Transverse colon (tissue), 4 donors: ENCODE results near the gene ARHGAP10. TPM values are rescaled to one million over a fixed set of nuclear protein-coding genes. Genes with fewer than 3 reads are reported as not detected.
A peak's percentile ranks its signal among the peaks of the same experiment; 100 is the strongest.

Experiments
- DNase-seq: peaks from one replicate; pipeline ENCODE4 v3.0.0-alpha.2; 2019
- H3K27ac ChIP-seq, 4 donors: fragments of 200-600 bp; sonication (generic); 2 replicates each; pipeline ENCODE4 v1.5.1; 2016 to 2018; ENCODE audit warnings: inconsistent platforms in 4 of 4
- H3K27me3 ChIP-seq: fragments of 200-600 bp; sonication (generic); 2 replicates; pipeline ENCODE4 v1.5.1; 2017; ENCODE audit warnings: inconsistent platforms
- H3K36me3 ChIP-seq, 4 donors: fragments of 200-600 bp; sonication (generic); 2 replicates each; pipeline ENCODE4 v1.5.1; 2017 to 2019; ENCODE audit warnings: inconsistent platforms in 4 of 4
- H3K4me1 ChIP-seq, 4 donors: fragments of 200-600 bp; sonication (generic); 2 replicates each; pipeline ENCODE4 v1.5.1; 2017 to 2020; ENCODE audit warnings: inconsistent platforms in 4 of 4
- H3K4me3 ChIP-seq, 4 donors: fragments of 200-600 bp; sonication (generic); 1 replicate in 1 of 4; 2 replicates in 3 of 4; pipeline versions ENCODE4 v1.5.1 to v1.6.1; 2017 to 2019; ENCODE audit warnings: inconsistent platforms in 4 of 4
- H3K9me3 ChIP-seq, 2 donors: fragments of 200-600 bp; sonication (generic); 2 replicates each; pipeline ENCODE4 v1.5.1; 2017 to 2019; ENCODE audit warnings: inconsistent platforms in 2 of 2
- CTCF ChIP-seq, 5 experiments: fragments of 200-600 bp in 3 of 5; fragments of 450-650 bp in 2 of 5; sonication (generic) in 3 of 5; IDR thresholded peaks; 1 replicate in 2 of 5; 2 replicates in 3 of 5; pipeline ENCODE4 v1.5.1; 2016 to 2017; ENCODE audit warnings: antibody characterized with exemption in 5 of 5, inconsistent platforms in 3 of 5, mild to moderate bottlenecking in 2 of 5, moderate library complexity in 1 of 5
- EP300 ChIP-seq: sonication (generic); formaldehyde crosslinking; IDR thresholded peaks from one replicate; pipeline ENCODE4 v1.6.1; 2017; ENCODE audit warnings: antibody characterized with exemption, low read depth
- POLR2A ChIP-seq: fragments of 450-650 bp; IDR thresholded peaks from one replicate; pipeline ENCODE4 v1.6.1; 2016; ENCODE audit warnings: antibody characterized with exemption, mild to moderate bottlenecking, moderate library complexity
- POLR2AphosphoS5 ChIP-seq, 3 donors: sonication (generic); formaldehyde crosslinking; IDR thresholded peaks; one replicate each; pipeline ENCODE4 v1.6.1; 2016; ENCODE audit warnings: antibody characterized with exemption in 3 of 3
- WGBS, 2 donors: methylation state at CpG; one replicate each; pipeline ENCODE4 v1.1.5; 2018; ENCODE audit warnings: low coverage in 1 of 2; 5-methylcytosine and 5-hydroxymethylcytosine counted together
- in situ Hi-C, 4 donors: fragments of 200-750 bp; cut with MboI; loops; one replicate each; pipeline versions ENCODE4 v1.15.0 to v1.15.1; 2017; ENCODE audit warnings: low sequenced_read_pairs in 3 of 4, low pct_ligation_motif_present in 1 of 4, low pct_unique_long_range_greater_than_20kb in 1 of 4
- intact Hi-C: fragments of 100-400 bp; cut with DNase I; formaldehyde crosslinking; loops from one replicate; pipeline ENCODE4 v1.15.1; 2023; ENCODE audit warnings: low total_unique reads
- total RNA-seq, 4 donors: library from RNA; depleted of rRNA; stranded (reverse); fragments of >200 nt; gene quantifications; one replicate each; pipeline ENCODE4 v1.1.0, GENCODE V29; 2016

The ARHGAP10 gene
- total RNA-seq, 4 donors from 2014 or later: 14.7 to 27.3 (median 22.9) TPM

DNA sequence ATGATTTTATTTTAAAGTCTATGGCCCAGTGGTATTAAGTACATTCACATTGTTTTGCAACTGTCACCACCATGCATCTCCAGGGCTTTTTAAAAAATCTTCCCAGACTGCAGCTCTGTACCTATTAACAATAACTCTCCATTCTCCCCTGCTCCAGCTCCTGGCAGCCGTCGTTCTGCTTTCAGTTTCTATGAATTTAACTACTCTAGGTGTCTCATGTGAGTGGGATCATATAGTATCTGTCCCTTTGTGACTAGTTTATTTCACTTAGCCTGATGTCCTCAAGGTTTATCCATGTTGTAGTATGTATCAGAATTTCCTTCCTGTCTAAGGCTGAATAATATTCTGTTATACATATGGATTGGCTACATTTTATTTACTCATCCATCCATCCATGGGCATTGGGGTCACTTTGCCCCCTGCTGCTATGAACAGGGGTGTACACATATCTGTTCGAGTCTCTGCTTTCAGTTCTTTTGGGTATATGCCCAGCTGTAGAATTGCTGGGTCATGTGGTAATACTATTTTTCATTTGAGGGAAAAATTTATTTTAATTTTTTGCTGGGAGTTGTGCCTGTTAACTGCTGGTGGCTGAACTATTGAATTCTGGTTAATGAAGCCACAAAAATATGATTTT is 131.3 kb downstream of the ARHGAP10 start:
- no peaks in the 10 kb centered on the region for H3K27me3 ChIP-seq
- DNase-seq: no peak
- in situ Hi-C loops (no loop called here), intact Hi-C loops (loop anchor here (10.0 kb wide), 2 partner anchors 128 to 248 kb away; partner anchors contain the start of genes ARHGAP10 and TMEM184C)
- H3K4me1 ChIP-seq: peaks cover 0 to 24% (median 0%) of the 10 kb centered on the region in 4 donors
- H3K4me3 ChIP-seq: no peak overlapping the region
- 37 to 43% methylated on average over 3 of the region's 3 CpGs for WGBS, 2 donors
- TF ChIP-seq POLR2A (no peak), EP300 (no peak), POLR2AphosphoS5 (IDR thresholded peaks at IDR 0.05) (no peak), CTCF (IDR thresholded peaks at IDR 0.05) (no peak)
- H3K27ac ChIP-seq: peak overlapping the region in 1 of 4 donors; percentile 21
- H3K9me3 ChIP-seq: no peaks in the 10 kb centered on the region
- H3K36me3 ChIP-seq: no peaks in the 10 kb centered on the region

DNA sequence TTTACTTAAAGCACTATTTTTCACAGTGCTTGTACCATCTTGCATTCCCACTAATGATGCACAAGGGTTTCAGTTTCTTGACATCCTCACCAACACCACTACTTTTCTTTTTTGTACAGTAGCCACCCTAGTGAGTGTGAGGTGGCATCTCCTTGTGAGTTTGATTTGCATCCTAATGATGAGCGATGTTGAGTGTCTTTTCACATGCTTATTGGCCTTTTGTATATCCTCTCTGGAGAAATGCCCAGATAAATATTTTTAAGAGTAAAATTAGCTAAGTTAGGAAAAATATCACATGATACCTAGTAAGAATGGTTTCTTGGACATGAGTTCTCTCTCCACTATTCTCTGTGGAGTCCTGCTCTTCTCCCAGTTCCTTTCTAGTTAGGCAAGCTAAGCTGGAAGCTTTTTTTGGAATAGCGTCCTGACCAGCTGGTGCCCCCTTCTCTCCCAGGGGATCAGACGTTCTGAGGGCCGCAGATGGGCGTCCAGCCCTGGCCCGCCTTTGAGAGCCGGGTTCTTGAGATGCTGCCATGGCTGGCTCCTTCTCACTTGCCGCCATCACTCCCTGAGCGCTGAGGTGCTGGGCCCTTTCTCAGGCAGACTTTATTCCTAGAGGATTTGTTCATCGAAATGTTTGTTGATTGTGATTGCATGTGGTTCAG is 132.1 kb downstream of the ARHGAP10 start:
- Histone ChIP-seq H3K36me3 (no peaks in the 10 kb centered on the region), H3K4me1 (peaks cover 0 to 24% (median 0%) of the 10 kb centered on the region in 4 donors), H3K9me3 (no peaks in the 10 kb centered on the region), H3K27me3 (no peaks in the 10 kb centered on the region), H3K4me3 (no peak overlapping the region), H3K27ac (peak overlapping the region in 3 of 4 donors; percentile 19 to 28 (median 21))
- in situ Hi-C loops: no loop called here
- TF ChIP-seq POLR2A: no peak
- no peak for TF ChIP-seq CTCF (IDR thresholded peaks at IDR 0.05)
- no peak for TF ChIP-seq POLR2AphosphoS5 (IDR thresholded peaks at IDR 0.05)
- TF ChIP-seq EP300: no peak
- 63 to 85% methylated on average over 2 to 10 of the region's 10 CpGs for WGBS, 2 donors
- DNase-seq: no peak
- intact Hi-C loops: loop anchor here (10.0 kb wide), 2 partner anchors 129 to 249 kb away; partner anchors contain the start of genes ARHGAP10 and TMEM184C

GRCh38 chr4:147864607-147865006 is 132.7 kb downstream of the ARHGAP10 start:
- Histone ChIP-seq H3K27ac (peak overlapping the region in 3 of 4 donors; percentile 19 to 28 (median 21)), H3K27me3 (no peaks in the 10 kb centered on the region), H3K36me3 (no peaks in the 10 kb centered on the region), H3K4me3 (no peak overlapping the region), H3K9me3 (no peaks in the 10 kb centered on the region), H3K4me1 (peaks cover 0 to 24% (median 0%) of the 10 kb centered on the region in 4 donors)
- intact Hi-C loops: loop anchor here (10.0 kb wide), 2 partner anchors 130 to 250 kb away; partner anchors contain the start of genes ARHGAP10 and TMEM184C
- TF ChIP-seq CTCF (IDR thresholded peaks at IDR 0.05): no peak
- no peak for TF ChIP-seq EP300
- TF ChIP-seq POLR2A: no peak
- no peak for TF ChIP-seq POLR2AphosphoS5 (IDR thresholded peaks at IDR 0.05)
- in situ Hi-C loops: loop anchor here (5.0 kb wide), 2 partner anchors 152 to 157 kb away; no protein-coding TSS in a partner anchor
- DNase-seq: no peak
- 40 to 53% methylated on average over 5 of the region's 5 CpGs for WGBS, 2 donors

DNA sequence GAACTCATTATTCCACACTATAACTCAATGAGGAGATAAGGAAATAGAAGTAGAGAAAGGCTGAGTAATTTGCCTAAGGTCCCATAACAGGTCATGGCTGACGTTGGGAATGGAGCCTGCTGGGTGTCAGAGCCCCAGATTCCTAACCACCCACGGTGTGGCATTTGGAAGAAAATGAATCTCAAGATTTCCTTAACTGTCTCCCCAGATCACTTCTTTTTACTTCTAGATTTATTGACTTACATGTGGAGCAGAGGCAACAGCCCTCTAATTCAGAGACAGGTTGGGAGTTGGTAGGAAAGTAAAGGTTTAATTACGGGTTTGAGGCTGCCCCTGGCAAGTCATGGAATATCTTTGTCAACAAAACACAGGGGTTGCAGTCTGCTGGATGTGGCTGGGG is 134.0 kb downstream of the ARHGAP10 start:
- intact Hi-C loops (loop anchor here (10.0 kb wide), 2 partner anchors 131 to 251 kb away; partner anchors contain the start of genes ARHGAP10 and TMEM184C), in situ Hi-C loops (loop anchor here (5.0 kb wide), 2 partner anchors 154 to 159 kb away; no protein-coding TSS in a partner anchor)
- no peaks in the 10 kb centered on the region for H3K9me3 ChIP-seq
- H3K27me3 ChIP-seq: no peaks in the 10 kb centered on the region
- H3K4me3 ChIP-seq: no peak overlapping the region
- no peak for DNase-seq
- WGBS, 2 donors: 37 to 62% methylated on average over 3 of the region's 3 CpGs
- TF ChIP-seq POLR2A (no peak), EP300 (no peak), POLR2AphosphoS5 (IDR thresholded peaks at IDR 0.05) (no peak), CTCF (IDR thresholded peaks at IDR 0.05) (no peak)
- H3K4me1 ChIP-seq: peaks cover 0 to 24% (median 0%) of the 10 kb centered on the region in 4 donors
- H3K27ac ChIP-seq: peak overlapping the region in 3 of 4 donors; percentile 2 to 35 (median 13)
- H3K36me3 ChIP-seq: no peaks in the 10 kb centered on the region
